Liver (tissue), 9 donors: ENCODE measurements around the gene LGR5. TPM values are rescaled to one million over a fixed set of nuclear protein-coding genes. Genes with fewer than 3 reads are reported as not detected.

ENCODE experiments used
- DNase-seq: peaks from one replicate; pipeline ENCODE4 v3.0.0-alpha.2; 2017; ENCODE audit warnings: low spot score
- H3K27ac ChIP-seq, 2 donors: one replicate each; pipeline ENCODE4 v1.7.0; 2013; ENCODE audit warnings: inconsistent platforms in 2 of 2, low read length in 2 of 2, control low read depth in 1 of 2, low read depth in 1 of 2, mild to moderate bottlenecking in 1 of 2
- H3K27me3 ChIP-seq, 4 donors: one replicate each; pipeline versions ENCODE4 v1.6.1 to v1.7.0; 2013; ENCODE audit warnings: low read length in 3 of 4, inconsistent platforms in 1 of 4, mild to moderate bottlenecking in 1 of 4, moderate library complexity in 1 of 4; ENCODE audit not compliant: control insufficient read depth in 4 of 4, insufficient read depth in 4 of 4
- H3K36me3 ChIP-seq, 4 donors: one replicate each; pipeline versions ENCODE4 v1.6.1 to v1.7.0; 2013; ENCODE audit warnings: low read length in 3 of 4, mild to moderate bottlenecking in 3 of 4, low read depth in 1 of 4, moderate library complexity in 1 of 4; ENCODE audit not compliant: control insufficient read depth in 4 of 4, insufficient read depth in 3 of 4
- H3K4me1 ChIP-seq, 4 donors: one replicate each; pipeline versions ENCODE4 v1.6.1 to v1.7.0; 2013; ENCODE audit warnings: low read length in 3 of 4, mild to moderate bottlenecking in 3 of 4, moderate library complexity in 1 of 4; ENCODE audit not compliant: control insufficient read depth in 4 of 4, insufficient read depth in 4 of 4
- H3K4me3 ChIP-seq, 3 donors: one replicate each; pipeline versions ENCODE4 v1.6.1 to v1.7.0; 2013; ENCODE audit warnings: low read length in 3 of 3, control low read depth in 1 of 3, low read depth in 1 of 3, mild to moderate bottlenecking in 1 of 3
- H3K9ac ChIP-seq, 2 donors: one replicate each; pipeline ENCODE4 v1.7.0; 2013; ENCODE audit warnings: low read length in 2 of 2, mild to moderate bottlenecking in 2 of 2, moderate library complexity in 2 of 2, control low read depth in 1 of 2, low read depth in 1 of 2
- H3K9me3 ChIP-seq, 4 donors: one replicate each; pipeline versions ENCODE4 v1.6.1 to v1.7.0; 2013; ENCODE audit warnings: low read length in 3 of 4; ENCODE audit not compliant: control insufficient read depth in 4 of 4
- ATF3 ChIP-seq: IDR thresholded peaks from 2 replicates; pipeline ENCODE4 v1.6.1; 2016; ENCODE audit warnings: antibody characterized with exemption
- CTCF ChIP-seq: fragments of 150-350 bp; IDR thresholded peaks from 2 replicates; pipeline ENCODE4 v1.5.1; 2017; ENCODE audit warnings: improper control_type of control experiment, low read depth, low read length; ENCODE audit not compliant: missing input control
- EGR1 ChIP-seq, 2 donors: IDR thresholded peaks; 2 replicates each; pipeline ENCODE4 v1.6.1; 2016 to 2018; ENCODE audit warnings: antibody characterized with exemption in 2 of 2, low read depth in 2 of 2
- FOXA1 ChIP-seq: IDR thresholded peaks from 2 replicates; pipeline ENCODE4 v1.6.1; 2016; ENCODE audit warnings: antibody characterized with exemption
- FOXA2 ChIP-seq: IDR thresholded peaks from 2 replicates; pipeline ENCODE4 v1.6.1; 2016; ENCODE audit warnings: antibody characterized with exemption
- GABPA ChIP-seq, 2 donors: IDR thresholded peaks in 1 of 2; conservative IDR thresholded peaks in 1 of 2; 2 replicates each; pipeline ENCODE4 v1.6.1; 2016; ENCODE audit warnings: antibody characterized with exemption in 2 of 2, mild to moderate bottlenecking in 1 of 2, moderate library complexity in 1 of 2
- HNF4A ChIP-seq, 2 donors: conservative IDR thresholded peaks; 2 replicates each; pipeline ENCODE4 v1.6.1; 2016; ENCODE audit warnings: antibody characterized with exemption in 2 of 2, mild to moderate bottlenecking in 2 of 2
- HNF4G ChIP-seq: IDR thresholded peaks from 2 replicates; pipeline ENCODE4 v1.6.1; 2016; ENCODE audit warnings: antibody characterized with exemption
- JUND ChIP-seq, 2 donors: IDR thresholded peaks; 2 replicates each; pipeline ENCODE4 v1.6.1; 2016; ENCODE audit warnings: antibody characterized with exemption in 2 of 2
- RXRA ChIP-seq, 2 donors: IDR thresholded peaks; 2 replicates each; pipeline ENCODE4 v1.6.1; 2017 to 2018; ENCODE audit warnings: antibody characterized with exemption in 2 of 2, mild to moderate bottlenecking in 1 of 2
- SP1 ChIP-seq: IDR thresholded peaks from 2 replicates; pipeline ENCODE4 v1.6.1; 2018; ENCODE audit warnings: antibody characterized with exemption, mild to moderate bottlenecking
- TAF1 ChIP-seq: conservative IDR thresholded peaks from 2 replicates; pipeline ENCODE4 v1.6.1; 2016; ENCODE audit warnings: antibody characterized with exemption, mild to moderate bottlenecking
- YY1 ChIP-seq: IDR thresholded peaks from 2 replicates; pipeline ENCODE4 v1.6.1; 2016; ENCODE audit warnings: antibody characterized with exemption, mild to moderate bottlenecking
- polyA plus RNA-seq, 2 donors: library from polyadenylated mRNA; stranded (reverse) in 1 of 2; unstranded in 1 of 2; fragments of 200-250 nt in 1 of 2; fragments of >200 nt in 1 of 2; fragmentation: Nextera tagmentation in 1 of 2; extraction: Ambion mirVana in 1 of 2; gene quantifications; one replicate each; pipeline versions ENCODE4 v1.2.1 to v1.2.3, GENCODE V29; 2013 to 2015
- total RNA-seq, 2 donors: library from RNA; depleted of rRNA; stranded (reverse); fragments of >200 nt; gene quantifications; one replicate each; pipeline ENCODE4 v1.2.3, GENCODE V29; 2014
- TF ChIP-seq, protein P1 (sequence below): IDR thresholded peaks from 2 replicates; pipeline ENCODE4 v1.6.1; 2016; ENCODE audit warnings: antibody characterized with exemption, mild to moderate bottlenecking
- donor health status: healthy.
- donor health status: healthy.
- donor health status: healthy.
- donor health status: healthy.
- donor health status: healthy.

The LGR5 gene
- total and polyA plus RNA-seq, 4 donors: 0.17 to 0.99 (median 0.82) TPM

DNA sequence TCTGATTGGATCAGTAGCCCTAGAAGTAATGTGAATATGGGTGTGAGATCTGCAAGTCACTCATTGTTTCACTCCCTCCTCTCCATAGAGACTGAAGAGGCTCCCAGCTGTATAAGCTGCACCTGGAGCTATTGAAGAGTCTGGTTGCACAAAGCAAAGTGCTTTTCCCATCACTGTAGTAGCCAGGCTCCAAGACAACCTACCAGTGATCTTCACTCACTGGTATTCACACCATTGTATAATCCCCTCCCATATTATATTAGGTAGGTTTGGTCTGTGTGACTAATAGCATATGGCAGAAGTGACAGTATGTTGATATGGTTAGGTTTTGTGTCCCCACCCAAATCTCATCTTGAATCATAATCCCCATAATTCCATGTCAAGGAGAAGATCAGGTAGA, 159.6 kb downstream of the LGR5 start:
- peaks cover 0 to 2% (median 0%) of the 10 kb centered on the region in 4 donors for H3K27me3 ChIP-seq
- no peak for TF ChIP-seq HNF4A (conservative IDR thresholded peaks at IDR 0.05)
- no peak for TF ChIP-seq YY1
- TF ChIP-seq, protein P1, sequence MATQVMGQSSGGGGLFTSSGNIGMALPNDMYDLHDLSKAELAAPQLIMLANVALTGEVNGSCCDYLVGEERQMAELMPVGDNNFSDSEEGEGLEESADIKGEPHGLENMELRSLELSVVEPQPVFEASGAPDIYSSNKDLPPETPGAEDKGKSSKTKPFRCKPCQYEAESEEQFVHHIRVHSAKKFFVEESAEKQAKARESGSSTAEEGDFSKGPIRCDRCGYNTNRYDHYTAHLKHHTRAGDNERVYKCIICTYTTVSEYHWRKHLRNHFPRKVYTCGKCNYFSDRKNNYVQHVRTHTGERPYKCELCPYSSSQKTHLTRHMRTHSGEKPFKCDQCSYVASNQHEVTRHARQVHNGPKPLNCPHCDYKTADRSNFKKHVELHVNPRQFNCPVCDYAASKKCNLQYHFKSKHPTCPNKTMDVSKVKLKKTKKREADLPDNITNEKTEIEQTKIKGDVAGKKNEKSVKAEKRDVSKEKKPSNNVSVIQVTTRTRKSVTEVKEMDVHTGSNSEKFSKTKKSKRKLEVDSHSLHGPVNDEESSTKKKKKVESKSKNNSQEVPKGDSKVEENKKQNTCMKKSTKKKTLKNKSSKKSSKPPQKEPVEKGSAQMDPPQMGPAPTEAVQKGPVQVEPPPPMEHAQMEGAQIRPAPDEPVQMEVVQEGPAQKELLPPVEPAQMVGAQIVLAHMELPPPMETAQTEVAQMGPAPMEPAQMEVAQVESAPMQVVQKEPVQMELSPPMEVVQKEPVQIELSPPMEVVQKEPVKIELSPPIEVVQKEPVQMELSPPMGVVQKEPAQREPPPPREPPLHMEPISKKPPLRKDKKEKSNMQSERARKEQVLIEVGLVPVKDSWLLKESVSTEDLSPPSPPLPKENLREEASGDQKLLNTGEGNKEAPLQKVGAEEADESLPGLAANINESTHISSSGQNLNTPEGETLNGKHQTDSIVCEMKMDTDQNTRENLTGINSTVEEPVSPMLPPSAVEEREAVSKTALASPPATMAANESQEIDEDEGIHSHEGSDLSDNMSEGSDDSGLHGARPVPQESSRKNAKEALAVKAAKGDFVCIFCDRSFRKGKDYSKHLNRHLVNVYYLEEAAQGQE: no peak
- no peak for TF ChIP-seq FOXA2
- TF ChIP-seq EGR1 (IDR thresholded peaks at IDR 0.05; ENCODE audit: low read depth in 2 of 2): no peak
- no peak for TF ChIP-seq FOXA1
- TF ChIP-seq SP1: no peak
- TF ChIP-seq ATF3: no peak
- no peak for TF ChIP-seq RXRA (IDR thresholded peaks at IDR 0.05)
- TF ChIP-seq TAF1: no peak
- TF ChIP-seq CTCF: no peak
- no peak for TF ChIP-seq JUND (IDR thresholded peaks at IDR 0.05)
- H3K9me3 ChIP-seq: no peaks in the 10 kb centered on the region
- H3K4me1 ChIP-seq: no peaks in the 10 kb centered on the region
- no peak overlapping the region for H3K4me3 ChIP-seq
- DNase-seq: no peak
- H3K9ac ChIP-seq: no peak overlapping the region
- no peak overlapping the region for H3K27ac ChIP-seq
- H3K36me3 ChIP-seq: no peaks in the 10 kb centered on the region

GRCh38 chr12:71601546-71601945, 161.9 kb downstream of the LGR5 start:
- Histone ChIP-seq H3K27ac (no peak overlapping the region), H3K9ac (no peak overlapping the region), H3K9me3 (no peaks in the 10 kb centered on the region), H3K36me3 (peaks cover 0 to 4% (median 1%) of the 10 kb centered on the region in 4 donors), H3K27me3 (peaks cover 0 to 2% (median 0%) of the 10 kb centered on the region in 4 donors), H3K4me3 (no peak overlapping the region), H3K4me1 (peaks cover 0 to 7% (median 3%) of the 10 kb centered on the region in 4 donors)
- DNase-seq: no peak
- TF ChIP-seq EGR1 (IDR thresholded peaks at IDR 0.05; ENCODE audit: low read depth in 2 of 2) (no peak), HNF4G (no peak), HNF4A (conservative IDR thresholded peaks at IDR 0.05) (no peak), GABPA (IDR thresholded peaks at IDR 0.05 in 1 of 2, conservative IDR thresholded peaks at IDR 0.05 in 1 of 2) (no peak), RXRA (IDR thresholded peaks at IDR 0.05) (no peak), ATF3 (no peak), CTCF (no peak)
